ENCODE measurements around the gene RRP36.

RRP36 gene

DNA sequence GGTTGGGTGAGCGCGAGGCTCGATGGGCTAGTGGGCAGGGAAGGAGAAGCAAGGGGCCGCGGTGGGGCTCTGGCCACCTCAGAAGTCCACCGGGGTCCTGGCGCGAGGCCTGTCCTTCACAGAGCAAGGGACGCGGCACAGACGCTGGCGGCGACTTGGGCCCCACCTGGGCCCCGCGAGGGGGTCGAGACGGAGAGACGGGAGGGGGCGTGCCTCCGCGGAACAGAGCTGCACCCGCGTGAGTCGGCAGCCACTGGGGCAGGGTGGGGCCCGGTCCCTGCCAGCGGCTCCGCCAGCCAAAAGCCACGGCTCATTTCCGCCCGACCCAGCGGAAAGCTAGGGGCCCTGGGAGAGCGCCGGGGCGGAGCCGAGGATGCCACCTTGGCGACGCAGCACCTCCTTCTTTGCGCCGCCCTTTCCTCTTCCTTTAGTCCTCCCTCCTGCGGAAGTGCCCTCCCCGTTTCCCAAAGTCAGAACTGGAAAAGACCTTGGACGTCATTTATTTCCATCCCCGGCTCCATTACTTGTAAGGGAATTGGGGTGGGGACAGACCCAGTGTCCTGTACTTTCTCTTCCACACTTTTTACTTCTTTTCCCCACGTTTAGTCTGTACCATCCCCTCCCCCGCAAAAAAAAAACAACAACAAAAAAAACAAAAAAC is 32.3 kb downstream of the RRP36 start, which contains the start of gene CUL7:
Gene CUL7, minus strand, starts transcription at position 307 of the 661 bp plus-strand sequence. CDS start 1,063 bp downstream, outside the sequence.
- TF ChIP-seq TAF1 (IDR thresholded peaks at IDR 0.05; ENCODE audit: borderline replicate concordance, insufficient read depth, low read length) (peak; percentile 76), SIN3A (IDR thresholded peaks at IDR 0.05; ENCODE audit: borderline replicate concordance, insufficient read depth, low read length) (no peak), FOXP2 (optimal IDR thresholded peaks at IDR 0.05; ENCODE audit: borderline replicate concordance, extremely low read depth, extremely low read length, insufficient read depth) (no peak), POLR2AphosphoS5 (IDR thresholded peaks at IDR 0.05; ENCODE audit: low read depth, low read length) (peak; percentile 99), REST (IDR thresholded peaks at IDR 0.05; ENCODE audit: insufficient read depth in 1 of 2, low read depth in 2 of 2, low read length in 2 of 2) (no peak)

- no peak for TF ChIP-seq REST (IDR thresholded peaks at IDR 0.05; ENCODE audit: insufficient read depth in 1 of 2, low read depth in 2 of 2, low read length in 2 of 2)
- TF ChIP-seq POLR2AphosphoS5 (IDR thresholded peaks at IDR 0.05; ENCODE audit: low read depth, low read length) = no peak
- no peak for TF ChIP-seq FOXP2 (optimal IDR thresholded peaks at IDR 0.05; ENCODE audit: borderline replicate concordance, extremely low read depth, extremely low read length, insufficient read depth)
- no peak for TF ChIP-seq TAF1 (IDR thresholded peaks at IDR 0.05; ENCODE audit: borderline replicate concordance, insufficient read depth, low read length)
- TF ChIP-seq SIN3A (IDR thresholded peaks at IDR 0.05; ENCODE audit: borderline replicate concordance, insufficient read depth, low read length) = no peak
Observed at GRCh38 chr6:43054206-43054943, 33.0 kb downstream of the RRP36 start.

- TF ChIP-seq POLR2AphosphoS5 (IDR thresholded peaks at IDR 0.05; ENCODE audit: low read depth, low read length) = no peak
- TF ChIP-seq FOXP2 (optimal IDR thresholded peaks at IDR 0.05; ENCODE audit: borderline replicate concordance, extremely low read depth, extremely low read length, insufficient read depth) = no peak
- no peak for TF ChIP-seq SIN3A (IDR thresholded peaks at IDR 0.05; ENCODE audit: borderline replicate concordance, insufficient read depth, low read length)
- no peak for TF ChIP-seq TAF1 (IDR thresholded peaks at IDR 0.05; ENCODE audit: borderline replicate concordance, insufficient read depth, low read length)
- no peak for TF ChIP-seq REST (IDR thresholded peaks at IDR 0.05; ENCODE audit: insufficient read depth in 1 of 2, low read depth in 2 of 2, low read length in 2 of 2)
Observed at GRCh38 chr6:43055966-43056365, 34.5 kb downstream of the RRP36 start.

GRCh38 chr6:43058531-43058930 is 37.1 kb downstream of the RRP36 start:
- TF ChIP-seq POLR2AphosphoS5 (IDR thresholded peaks at IDR 0.05; ENCODE audit: low read depth, low read length) = no peak
- no peak for TF ChIP-seq SIN3A (IDR thresholded peaks at IDR 0.05; ENCODE audit: borderline replicate concordance, insufficient read depth, low read length)
- no peak for TF ChIP-seq TAF1 (IDR thresholded peaks at IDR 0.05; ENCODE audit: borderline replicate concordance, insufficient read depth, low read length)
- TF ChIP-seq FOXP2 (optimal IDR thresholded peaks at IDR 0.05; ENCODE audit: borderline replicate concordance, extremely low read depth, extremely low read length, insufficient read depth) = no peak
- no peak for TF ChIP-seq REST (IDR thresholded peaks at IDR 0.05; ENCODE audit: insufficient read depth in 1 of 2, low read depth in 2 of 2, low read length in 2 of 2)

Measured in PFSK-1 (cell line).